IMR-90 (cell line): Measurements from ENCODE around the gene FARP1. TPM values are rescaled to one million over a fixed set of nuclear protein-coding genes. Genes with fewer than 3 reads are reported as not detected.
A peak's percentile ranks its signal among the peaks of the same experiment; 100 is the strongest.

Source experiments
- ATAC-seq: fragments of 200-7000 bp; cut with Tn5 transposase; 2 replicates; pipeline ENCODE4 v1.9.1; 2020; ENCODE audit warnings: low read depth, mild to moderate bottlenecking, moderate library complexity
- BruUV-seq: library from RNA; stranded (reverse); fragments of 400-500 nt; replicated peaks from 2 replicates; lab custom pipeline; 2021; lab: Mats Ljungman, UMichigan
- CTCF ChIA-PET: fragments of 300-600 bp; formaldehyde crosslinking; extraction: SDS; loops from one replicate; lab custom pipeline; 2021; ENCODE audit warnings: antibody characterized with exemption; lab: Yijun Ruan, JAX
- POLR2A ChIA-PET: fragments of 300-600 bp; sonication (Branson Sonifier 250); formaldehyde crosslinking; loops from one replicate; lab custom pipeline; 2022; ENCODE audit warnings: antibody characterized with exemption; ENCODE audit not compliant: unreplicated experiment; lab: Charles Lee
- DNase-seq: peaks from one replicate; pipeline ENCODE4 v3.0.0; 2013
- H2AFZ ChIP-seq: replicated peaks from 2 replicates; pipeline ENCODE3; 2013; ENCODE audit warnings: low read length, mild to moderate bottlenecking; ENCODE audit not compliant: poor library complexity
- H2AK5ac ChIP-seq: 2 replicates; pipeline ENCODE4 v1.6.1; 2013; ENCODE audit warnings: low read depth, low read length, inconsistent platforms
- H2AK9ac ChIP-seq: replicated peaks from 2 replicates; pipeline ENCODE3; 2013; ENCODE audit warnings: mild to moderate bottlenecking, low read depth, low read length, moderate library complexity; ENCODE audit not compliant: poor library complexity
- H2BK120ac ChIP-seq: 2 replicates; pipeline ENCODE4 v1.6.1; 2013; ENCODE audit warnings: low read depth, low read length, inconsistent platforms
- H2BK15ac ChIP-seq: 3 replicates; pipeline ENCODE4 v1.6.1; 2013; ENCODE audit warnings: low read depth, low read length, inconsistent platforms
- H2BK20ac ChIP-seq: 2 replicates; pipeline ENCODE4 v1.6.1; 2013; ENCODE audit warnings: low read depth, mild to moderate bottlenecking, inconsistent platforms, low read length, moderate library complexity
- H2BK5ac ChIP-seq: 2 replicates; pipeline ENCODE4 v1.6.1; 2013; ENCODE audit warnings: mild to moderate bottlenecking, low read depth, low read length, inconsistent platforms; ENCODE audit not compliant: poor library complexity, severe bottlenecking
- H3K14ac ChIP-seq: replicated peaks from 2 replicates; pipeline ENCODE4 v1.6.1; 2013; ENCODE audit warnings: low read depth, low read length, inconsistent platforms
- H3K18ac ChIP-seq: 2 replicates; pipeline ENCODE4 v1.6.1; 2013; ENCODE audit warnings: low read depth, low read length, control low read depth
- H3K23ac ChIP-seq: 2 replicates; pipeline ENCODE4 v1.6.1; 2013; ENCODE audit warnings: low read depth, low read length, inconsistent platforms
- H3K27ac ChIP-seq: 2 replicates; pipeline ENCODE4 v1.5.1; 2013; ENCODE audit warnings: mild to moderate bottlenecking, control low read depth, low read length; ENCODE audit not compliant: insufficient read depth
- H3K27me3 ChIP-seq: 2 replicates; pipeline ENCODE4 v1.6.1; 2013; ENCODE audit warnings: low read length; ENCODE audit not compliant: control insufficient read depth, insufficient read depth
- H3K36me3 ChIP-seq: 2 replicates; pipeline ENCODE4 v1.6.1; 2013; ENCODE audit warnings: low read length, mixed read lengths; ENCODE audit not compliant: control insufficient read depth, insufficient read depth
- H3K4ac ChIP-seq: 2 replicates; pipeline ENCODE4 v1.6.1; 2013; ENCODE audit warnings: low read depth, low read length, inconsistent platforms
- H3K4me1 ChIP-seq: 2 replicates; pipeline ENCODE4 v1.6.1; 2013; ENCODE audit warnings: low read length, mixed read lengths; ENCODE audit not compliant: control insufficient read depth, insufficient read depth
- H3K4me2 ChIP-seq: 2 replicates; pipeline ENCODE4 v1.6.1; 2013; ENCODE audit warnings: low read depth, mild to moderate bottlenecking, control low read depth, low read length, moderate library complexity
- H3K4me3 ChIP-seq: 2 replicates; pipeline ENCODE4 v1.5.1; 2013; ENCODE audit warnings: low read depth, mild to moderate bottlenecking, control low read depth, low read length, moderate library complexity; ENCODE audit not compliant: insufficient read depth
- H3K56ac ChIP-seq: 2 replicates; pipeline ENCODE4 v1.6.1; 2013; ENCODE audit warnings: low read length, inconsistent platforms; ENCODE audit not compliant: insufficient read depth; ENCODE audit errors: extremely low read depth
- H3K79me1 ChIP-seq, 2 experiments: 2 replicates each; pipeline ENCODE4 v1.6.1; 2013; ENCODE audit warnings: low read length in 2 of 2, inconsistent platforms in 1 of 2, low read depth in 1 of 2
- H3K9ac ChIP-seq: 2 replicates; pipeline ENCODE4 v1.6.1; 2013; ENCODE audit warnings: low read depth, low read length, control low read depth
- H3K9me1 ChIP-seq: 2 replicates; pipeline ENCODE4 v1.6.1; 2013; ENCODE audit warnings: low read length, inconsistent platforms; ENCODE audit not compliant: insufficient read depth
- H3K9me3 ChIP-seq: 2 replicates; pipeline ENCODE4 v1.6.1; 2013; ENCODE audit warnings: low read length; ENCODE audit not compliant: control insufficient read depth, insufficient read depth
- H4K20me1 ChIP-seq: 2 replicates; pipeline ENCODE4 v1.6.1; 2013; ENCODE audit warnings: low read length, inconsistent platforms; ENCODE audit not compliant: insufficient read depth
- H4K5ac ChIP-seq: 2 replicates; pipeline ENCODE4 v1.6.1; 2013; ENCODE audit warnings: mild to moderate bottlenecking, low read depth, low read length, control low read depth
- H4K8ac ChIP-seq, 2 experiments: 2 replicates each; pipeline ENCODE4 v1.6.1; 2013; ENCODE audit warnings: low read depth in 2 of 2, low read length in 2 of 2, control low read depth in 1 of 2, inconsistent platforms in 1 of 2
- H4K91ac ChIP-seq: 2 replicates; pipeline ENCODE4 v1.6.1; 2013; ENCODE audit warnings: low read depth, low read length, inconsistent platforms; ENCODE audit not compliant: insufficient read depth
- CEBPB ChIP-seq: IDR thresholded peaks from 2 replicates; pipeline ENCODE4 v1.6.1; 2012; ENCODE audit warnings: low read depth, low read length, improper control_type of control experiment
- CHD1 ChIP-seq: IDR thresholded peaks from 2 replicates; pipeline ENCODE4 v1.6.1; 2012; ENCODE audit warnings: low read depth, low read length, improper control_type of control experiment
- ELK1 ChIP-seq: fragments of 150-350 bp; IDR thresholded peaks from 2 replicates; pipeline ENCODE4 v1.6.1; 2016; ENCODE audit warnings: low read depth, mild to moderate bottlenecking, low read length, moderate library complexity, borderline replicate concordance
- FOS ChIP-seq: fragments of 150-350 bp; IDR thresholded peaks from 2 replicates; pipeline ENCODE4 v1.6.1; 2016; ENCODE audit warnings: low read depth, low read length
- MAFK ChIP-seq: IDR thresholded peaks from 2 replicates; pipeline ENCODE4 v1.6.1; 2012; ENCODE audit warnings: low read depth, low read length, improper control_type of control experiment
- MAZ ChIP-seq: IDR thresholded peaks from 2 replicates; pipeline ENCODE4 v1.6.1; 2012; ENCODE audit warnings: low read depth, mild to moderate bottlenecking, low read length, improper control_type of control experiment, moderate library complexity, borderline replicate concordance
- MXI1 ChIP-seq: IDR thresholded peaks from 2 replicates; pipeline ENCODE4 v1.6.1; 2012; ENCODE audit warnings: low read depth, mild to moderate bottlenecking, low read length, moderate library complexity, borderline replicate concordance
- NFE2L2 ChIP-seq: fragments of 150-350 bp; IDR thresholded peaks from 2 replicates; pipeline ENCODE4 v1.6.1; 2016; ENCODE audit warnings: low read depth, mild to moderate bottlenecking, low read length
- RAD21 ChIP-seq: IDR thresholded peaks from 2 replicates; pipeline ENCODE4 v1.6.1; 2012; ENCODE audit warnings: low read length, improper control_type of control experiment
- SMC3 ChIP-seq: fragments of 150-350 bp; IDR thresholded peaks from 2 replicates; pipeline ENCODE4 v1.6.1; 2016; ENCODE audit warnings: low read depth, mild to moderate bottlenecking, antibody characterized with exemption, low read length, moderate library complexity
- WGBS, 2 experiments: methylation state at CpG; one replicate each; pipeline versions ENCODE4 v1.1.5 to v1.1.7; 2013; ENCODE audit warnings: missing lambda C conversion rate in 2 of 2; ENCODE audit not compliant: insufficient read length in 1 of 2; ENCODE audit errors: extremely low coverage in 2 of 2; 5-methylcytosine and 5-hydroxymethylcytosine counted together
- dilution Hi-C: fragments of 300-500 bp; cut with HindIII; formaldehyde crosslinking; loops from one replicate; pipeline ENCODE4 v1.14.3; 2018; ENCODE audit warnings: low sequenced_read_pairs; ENCODE audit not compliant: unreplicated experiment
- in situ Hi-C: fragments of 300-500 bp; cut with MboI; formaldehyde crosslinking; loops from 3 replicates; pipeline ENCODE4 v1.14.3; 2019; ENCODE audit warnings: low sequenced_read_pairs, inconsistent platforms, mixed read lengths
- intact Hi-C: fragments of 100-400 bp; cut with micrococcal nuclease; formaldehyde crosslinking; loops from 2 replicates; pipeline ENCODE4 v1.10.0; 2022
- polyA plus RNA-seq, 3 experiments: library from polyadenylated mRNA; depleted of rRNA; stranded (reverse); fragments of >200 nt; gene quantifications; 2 replicates each; pipeline ENCODE4 v1.2.3, GENCODE V29; 2012; ENCODE audit warnings: low replicate concordance in 1 of 3
- total RNA-seq: library from RNA; depleted of rRNA; stranded (reverse); fragments of >200 nt; gene quantifications from 2 replicates; pipeline ENCODE4 v1.2.3, GENCODE V29; 2012

Gene FARP1
- total and polyA plus RNA-seq, 2 of the 4 experiments (the other 2 are of a cell fraction) = 39.6 to 57.0 TPM

DNA sequence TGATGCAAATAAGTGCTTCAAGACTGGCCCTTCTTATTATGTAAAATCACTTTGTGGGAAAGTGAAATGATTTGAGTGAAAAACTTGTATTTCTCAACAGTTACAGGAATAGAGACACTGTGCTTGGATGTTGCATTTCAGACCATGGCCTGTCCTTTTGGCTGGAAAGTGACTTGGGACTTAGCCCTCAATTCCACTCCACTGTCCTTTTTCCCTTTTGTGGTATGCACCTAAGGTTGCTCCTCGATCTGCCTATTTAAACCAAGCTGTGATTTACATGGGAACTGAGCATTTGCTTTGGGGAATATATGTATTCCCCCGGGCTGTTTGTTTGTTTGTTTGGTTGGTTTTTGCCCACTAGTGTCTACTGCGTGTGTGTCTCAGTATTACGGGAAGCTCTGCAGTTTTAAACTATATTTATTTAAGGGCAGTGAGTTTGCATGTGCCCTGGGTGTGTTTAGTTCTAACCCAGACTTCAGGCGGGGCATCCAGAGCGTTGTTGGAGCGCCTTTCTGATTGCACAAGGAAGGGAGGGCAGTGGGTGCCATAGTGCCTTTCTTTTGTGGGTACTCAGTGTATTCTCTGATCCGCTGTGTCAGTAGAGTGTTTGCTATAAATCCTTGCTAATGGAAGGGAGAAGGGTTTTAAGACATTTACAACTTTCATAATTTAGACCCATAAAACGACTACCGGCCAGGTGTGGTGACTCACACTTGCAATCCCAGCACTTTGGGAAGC lies 52.3 kb downstream of the FARP1 start:
- H3K23ac ChIP-seq = peak overlapping the region; percentile 13; the same call in 1 of the 2 replicates
- H2BK120ac ChIP-seq = 0 out of 2 replicates have a peak overlapping the region, but pooled peaks have one; percentile 28
- dilution Hi-C loops (no loop called here), in situ Hi-C loops (no loop called here), intact Hi-C loops (loop anchor here (10.0 kb wide), 1 partner anchor 1060 kb away; no protein-coding TSS in a partner anchor)
- ATAC-seq (no peak), DNase-seq (no peak)
- TF ChIP-seq CHD1 (no peak), RAD21 (no peak), MXI1 (no peak), MAFK (no peak), NFE2L2 (no peak), ELK1 (no peak), SMC3 (no peak), FOS (no peak), CEBPB (no peak), MAZ (no peak)
- peak overlapping the region; percentile 24; the same call in 1 of the 2 replicates for H3K4ac ChIP-seq
- H3K4me3 ChIP-seq = no peak overlapping the region
- H2BK5ac ChIP-seq = no peak overlapping the region
- 0 out of 2 replicates have a peak overlapping the region, but pooled peaks have one; percentile 12 for H3K14ac ChIP-seq
- H3K18ac ChIP-seq = no peak overlapping the region
- no peaks in the 10 kb centered on the region; the same call in 1 of the 2 replicates for H3K36me3 ChIP-seq
- no peak overlapping the region for H3K4me2 ChIP-seq
- 0 out of 4 replicates have a peak overlapping the region, but pooled peaks have one; percentile 11 to 35 for H4K8ac ChIP-seq
- peaks cover 22% of the 10 kb centered on the region for H3K4me1 ChIP-seq
- no peak overlapping the region for H3K27ac ChIP-seq
- peaks cover 39% of the 10 kb centered on the region for H4K20me1 ChIP-seq
- H3K9me3 ChIP-seq = no peaks in the 10 kb centered on the region
- CTCF ChIA-PET = no interaction called here
- peak overlapping the region; percentile 19; the same call in 1 of the 2 replicates for H3K56ac ChIP-seq
- POLR2A ChIA-PET = no interaction called here
- no peak overlapping the region; the same call in 2 of the 3 replicates for H2BK15ac ChIP-seq
- H2AK5ac ChIP-seq = peak overlapping the region; percentile 36
- 0 out of 2 replicates have a peak overlapping the region, but pooled peaks have one; percentile 23 for H4K91ac ChIP-seq
- no peaks in the 10 kb centered on the region for H3K27me3 ChIP-seq
- no peak overlapping the region for H3K9ac ChIP-seq
- H3K9me1 ChIP-seq = peaks cover 25% of the 10 kb centered on the region
- no CpG with 5 or more reads among the region's 10 CpGs for WGBS, 2 experiments
- H2BK20ac ChIP-seq = no peak overlapping the region
- no TSS peak for BruUV-seq
- peaks cover 51 to 76% of the 10 kb centered on the region in 2 experiments for H3K79me1 ChIP-seq
- no peak overlapping the region for H2AK9ac ChIP-seq
- no peak overlapping the region for H2AFZ ChIP-seq
- peak overlapping the region; percentile 61 for H4K5ac ChIP-seq
